Fibroblast of lung (primary cell): ENCODE data around the gene CELF3. TPM values are rescaled to one million over a fixed set of nuclear protein-coding genes. Genes with fewer than 3 reads are reported as not detected.

ENCODE experiments used
- DNase-seq, 2 donors: peaks; one replicate each; pipeline versions ENCODE4 v3.0.0 to v3.0.0-alpha.2; 2010; ENCODE audit warnings: low read depth in 2 of 2
- H2AFZ ChIP-seq: 2 replicates; pipeline ENCODE4 v1.5.1; 2012; ENCODE audit warnings: low read length, control low read depth, inconsistent platforms
- H3K27ac ChIP-seq: 2 replicates; pipeline ENCODE4 v1.5.1; 2011; ENCODE audit warnings: low read length, control low read depth; ENCODE audit not compliant: insufficient read depth
- H3K27me3 ChIP-seq: 2 replicates; pipeline ENCODE4 v1.5.1; 2011; ENCODE audit warnings: mild to moderate bottlenecking, low read length; ENCODE audit not compliant: control insufficient read depth, insufficient read depth
- H3K36me3 ChIP-seq: 2 replicates; pipeline ENCODE4 v1.5.1; 2011; ENCODE audit warnings: low read length; ENCODE audit not compliant: control insufficient read depth, insufficient read depth
- H3K4me1 ChIP-seq: 2 replicates; pipeline ENCODE4 v1.5.1; 2011; ENCODE audit warnings: low read length; ENCODE audit not compliant: control insufficient read depth, insufficient read depth; ENCODE audit errors: extremely low read depth
- H3K4me2 ChIP-seq: 2 replicates; pipeline ENCODE4 v1.5.1; 2011; ENCODE audit warnings: low read length, control low read depth; ENCODE audit not compliant: insufficient read depth; ENCODE audit errors: extremely low read depth
- H3K4me3 ChIP-seq, 4 experiments: fragments of 200-600 bp in 1 of 4; sonication (generic) in 1 of 4; replicated peaks in 1 of 4; 2 replicates each; pipeline ENCODE4 v1.5.1; 2011 to 2016; ENCODE audit warnings: low read length in 4 of 4, low read depth in 3 of 4, mild to moderate bottlenecking in 3 of 4, control low read depth in 2 of 4, inconsistent platforms in 1 of 4, mixed read lengths in 1 of 4; ENCODE audit not compliant: insufficient read depth in 1 of 4; ENCODE audit errors: control extremely low read depth in 1 of 4
- H3K79me2 ChIP-seq: 2 replicates; pipeline ENCODE4 v1.5.1; 2012; ENCODE audit warnings: mild to moderate bottlenecking, low read length, inconsistent platforms; ENCODE audit not compliant: control insufficient read depth, insufficient read depth
- H3K9ac ChIP-seq: 2 replicates; pipeline ENCODE4 v1.5.1; 2011; ENCODE audit warnings: mild to moderate bottlenecking, low read length, control low read depth; ENCODE audit not compliant: insufficient read depth
- H3K9me3 ChIP-seq: 2 replicates; pipeline ENCODE4 v1.5.1; 2012; ENCODE audit warnings: low read depth, low read length; ENCODE audit not compliant: control insufficient read depth, insufficient read depth
- H4K20me1 ChIP-seq: 2 replicates; pipeline ENCODE4 v1.5.1; 2011; ENCODE audit warnings: low read length; ENCODE audit not compliant: control insufficient read depth, insufficient read depth; ENCODE audit errors: extremely low read depth
- EZH2 ChIP-seq: IDR thresholded peaks from 2 replicates; pipeline ENCODE4 v1.5.1; 2012; ENCODE audit warnings: low read length, control low read depth, mild to moderate bottlenecking; ENCODE audit errors: missing control alignments
- polyA plus RNA-seq, 2 donors: library from polyadenylated mRNA; depleted of rRNA in 1 of 2; stranded (reverse) in 1 of 2; unstranded in 1 of 2; fragments of >200 nt; gene quantifications; 2 replicates each; pipeline ENCODE4 v1.2.1, GENCODE V29; 2011 to 2012; ENCODE audit warnings: missing spikeins in 1 of 2
- total RNA-seq: library from RNA; depleted of rRNA; stranded (reverse); fragments of >200 nt; gene quantifications from 2 replicates; pipeline ENCODE4 v1.2.1, GENCODE V29; 2014
- TF ChIP-seq, protein P1 (sequence below), 2 donors: IDR thresholded peaks in 1 of 2; conservative IDR thresholded peaks in 1 of 2; 1 replicate in 1 of 2; 2 replicates in 1 of 2; pipeline ENCODE4 v1.5.1; 2011 to 2012; ENCODE audit warnings: low read length in 2 of 2, control low read depth in 1 of 2, inconsistent platforms in 1 of 2, low read depth in 1 of 2, mild to moderate bottlenecking in 1 of 2

Gene CELF3
- total and polyA plus RNA-seq, 2 donors (not counting 1 experiment from before 2014, with no cell fraction given) = not detected

DNA sequence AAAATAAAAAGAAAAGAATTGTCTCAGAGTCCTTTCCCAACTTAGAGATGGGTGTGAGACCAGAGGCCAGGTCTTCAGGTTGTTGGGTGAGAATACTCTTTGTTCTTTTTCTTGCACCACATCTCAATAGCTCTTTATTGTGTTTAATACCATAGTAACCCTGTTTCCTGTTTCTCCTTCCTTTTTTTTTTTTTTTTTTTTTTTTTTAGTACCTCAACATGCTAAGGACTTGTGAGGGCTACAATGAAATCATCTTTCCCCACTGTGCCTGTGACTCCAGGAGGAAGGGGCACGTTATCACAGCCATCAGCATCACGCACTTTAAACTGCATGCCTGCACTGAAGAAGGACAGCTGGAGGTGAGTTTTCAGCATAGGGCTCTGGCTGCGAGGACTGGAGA lies 24.4 kb downstream of the CELF3 start:
- Histone ChIP-seq H3K79me2 (no peaks in the 10 kb centered on the region), H3K9me3 (no peaks in the 10 kb centered on the region), H3K27ac (no peak overlapping the region), H3K4me2 (no peak overlapping the region), H3K36me3 (peaks cover 2% of the 10 kb centered on the region), H3K4me1 (no peaks in the 10 kb centered on the region), H2AFZ (no peak overlapping the region), H4K20me1 (no peaks in the 10 kb centered on the region), H3K4me3 (no peak overlapping the region), H3K9ac (no peak overlapping the region), H3K27me3 (no peaks in the 10 kb centered on the region)
- TF ChIP-seq, protein P1, sequence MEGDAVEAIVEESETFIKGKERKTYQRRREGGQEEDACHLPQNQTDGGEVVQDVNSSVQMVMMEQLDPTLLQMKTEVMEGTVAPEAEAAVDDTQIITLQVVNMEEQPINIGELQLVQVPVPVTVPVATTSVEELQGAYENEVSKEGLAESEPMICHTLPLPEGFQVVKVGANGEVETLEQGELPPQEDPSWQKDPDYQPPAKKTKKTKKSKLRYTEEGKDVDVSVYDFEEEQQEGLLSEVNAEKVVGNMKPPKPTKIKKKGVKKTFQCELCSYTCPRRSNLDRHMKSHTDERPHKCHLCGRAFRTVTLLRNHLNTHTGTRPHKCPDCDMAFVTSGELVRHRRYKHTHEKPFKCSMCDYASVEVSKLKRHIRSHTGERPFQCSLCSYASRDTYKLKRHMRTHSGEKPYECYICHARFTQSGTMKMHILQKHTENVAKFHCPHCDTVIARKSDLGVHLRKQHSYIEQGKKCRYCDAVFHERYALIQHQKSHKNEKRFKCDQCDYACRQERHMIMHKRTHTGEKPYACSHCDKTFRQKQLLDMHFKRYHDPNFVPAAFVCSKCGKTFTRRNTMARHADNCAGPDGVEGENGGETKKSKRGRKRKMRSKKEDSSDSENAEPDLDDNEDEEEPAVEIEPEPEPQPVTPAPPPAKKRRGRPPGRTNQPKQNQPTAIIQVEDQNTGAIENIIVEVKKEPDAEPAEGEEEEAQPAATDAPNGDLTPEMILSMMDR (conservative IDR thresholded peaks at IDR 0.05 in 1 of 2, IDR thresholded peaks at IDR 0.05 in 1 of 2; ENCODE audit: low read depth in 1 of 2, low read length in 2 of 2) = no peak
- TF ChIP-seq EZH2 = no peak
- DNase-seq = no peak

DNA sequence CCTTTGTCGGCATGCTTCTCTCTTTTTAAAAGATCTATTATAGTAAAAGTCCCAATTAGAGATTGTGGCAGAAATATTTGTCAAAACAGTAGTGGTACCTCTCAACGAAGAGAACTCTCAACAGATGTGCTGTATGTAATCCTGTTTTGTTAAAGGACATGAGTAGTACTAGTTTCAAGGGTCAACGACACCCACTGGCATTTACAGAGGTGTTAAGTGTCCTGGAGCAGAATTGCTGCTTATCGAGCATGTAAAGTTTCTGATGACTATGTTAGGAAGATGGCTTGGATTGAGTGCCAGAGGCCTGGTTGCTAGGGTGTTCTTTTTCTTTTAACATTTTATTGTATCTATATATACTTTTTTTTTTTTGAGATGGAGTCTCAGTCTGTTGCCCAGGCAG lies 27.1 kb downstream of the CELF3 start:
- Histone ChIP-seq H3K4me3 (no peak overlapping the region), H2AFZ (no peak overlapping the region), H3K9me3 (no peaks in the 10 kb centered on the region), H3K36me3 (peaks cover 2% of the 10 kb centered on the region), H3K27ac (no peak overlapping the region), H3K4me2 (no peak overlapping the region), H3K4me1 (no peaks in the 10 kb centered on the region), H3K27me3 (no peaks in the 10 kb centered on the region), H3K79me2 (no peaks in the 10 kb centered on the region), H3K9ac (no peak overlapping the region), H4K20me1 (no peaks in the 10 kb centered on the region)
- TF ChIP-seq, protein P1 (conservative IDR thresholded peaks at IDR 0.05 in 1 of 2, IDR thresholded peaks at IDR 0.05 in 1 of 2; ENCODE audit: low read depth in 1 of 2, low read length in 2 of 2) = no peak
- no peak for TF ChIP-seq EZH2
- no peak for DNase-seq

DNA sequence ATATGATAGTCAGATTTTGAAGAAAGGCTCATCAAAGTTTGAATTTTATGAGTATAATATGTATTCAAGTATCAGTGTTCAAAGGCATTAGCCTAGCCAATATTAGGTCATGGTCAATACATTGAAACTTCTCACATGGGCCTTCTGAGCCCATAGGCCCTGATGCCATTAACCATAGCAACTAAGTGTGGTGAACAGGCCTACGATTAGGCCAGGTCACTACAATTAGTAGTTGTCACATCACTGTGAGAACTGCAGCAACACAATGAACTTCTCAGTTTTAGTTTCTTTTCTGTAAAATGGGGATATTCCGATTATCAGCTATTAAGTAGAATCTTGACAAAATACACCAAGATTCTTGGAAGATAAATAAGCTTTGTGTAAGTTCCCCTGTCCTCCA lies 30.0 kb downstream of the CELF3 start:
- H3K9ac ChIP-seq = no peak overlapping the region
- no peak overlapping the region for H3K27ac ChIP-seq
- no peaks in the 10 kb centered on the region for H3K27me3 ChIP-seq
- no peak overlapping the region for H3K4me2 ChIP-seq
- no peaks in the 10 kb centered on the region for H3K36me3 ChIP-seq
- H3K4me3 ChIP-seq = no peak overlapping the region
- no peak for DNase-seq
- no peaks in the 10 kb centered on the region for H3K9me3 ChIP-seq
- TF ChIP-seq, protein P1 (conservative IDR thresholded peaks at IDR 0.05 in 1 of 2, IDR thresholded peaks at IDR 0.05 in 1 of 2; ENCODE audit: low read depth in 1 of 2, low read length in 2 of 2) = no peak
- no peak for TF ChIP-seq EZH2
- no peaks in the 10 kb centered on the region for H3K79me2 ChIP-seq
- H3K4me1 ChIP-seq = no peaks in the 10 kb centered on the region
- H4K20me1 ChIP-seq = no peaks in the 10 kb centered on the region
- no peak overlapping the region for H2AFZ ChIP-seq
